Astrocyte of the cerebellum (primary cell): Measurements from ENCODE around the gene TRMT44.
"Not testable (repeated sequence)": the region's sequence is repeated elsewhere in the genome, so short reads cannot be mapped to it uniquely, and the experiment has no call there.

ENCODE experiments used
- DNase-seq: peaks from one replicate; pipeline ENCODE4 v3.0.0-alpha.2; 2011; ENCODE audit warnings: low read depth
- H3K4me3 ChIP-seq: 2 replicates; pipeline ENCODE4 v1.5.1; 2011; ENCODE audit warnings: mild to moderate bottlenecking, low read depth, low read length, moderate library complexity
- CTCF ChIP-seq: IDR thresholded peaks from 2 replicates; pipeline ENCODE4 v1.5.1; 2012; ENCODE audit warnings: low read length, low read depth, moderate library complexity, mild to moderate bottlenecking; ENCODE audit errors: missing control alignments
- in situ Hi-C: cut with HindIII; loops from 2 replicates; pipeline ENCODE4 v1.10.0; 2017; ENCODE audit warnings: low sequenced_read_pairs

TRMT44 gene

GRCh38 chr4:8508266-8508665 is 67.7 kb downstream of the TRMT44 start:
- H3K4me3 ChIP-seq: no peak overlapping the region
- no peak for TF ChIP-seq CTCF
- no peak for DNase-seq
- in situ Hi-C loops: no loop called here

GRCh38 chr4:8508740-8509139 is 68.2 kb downstream of the TRMT44 start:
- no peak for TF ChIP-seq CTCF
- DNase-seq: no peak
- no peak overlapping the region for H3K4me3 ChIP-seq
- in situ Hi-C loops: no loop called here

GRCh38 chr4:8509311-8509950 is 68.9 kb downstream of the TRMT44 start:
- DNase-seq: no peak
- in situ Hi-C loops: no loop called here
- no peak overlapping the region for H3K4me3 ChIP-seq
- no peak for TF ChIP-seq CTCF

GRCh38 chr4:8510191-8510590 is 69.6 kb downstream of the TRMT44 start:
- no peak for DNase-seq
- no peak overlapping the region for H3K4me3 ChIP-seq
- TF ChIP-seq CTCF: no peak
- in situ Hi-C loops: no loop called here

GRCh38 chr4:8510611-8511285 is 70.2 kb downstream of the TRMT44 start:
- in situ Hi-C loops: no loop called here
- DNase-seq: no peak
- no peak for TF ChIP-seq CTCF
- no peak overlapping the region for H3K4me3 ChIP-seq

- no peak for DNase-seq
- no peak overlapping the region for H3K4me3 ChIP-seq
- TF ChIP-seq CTCF: no peak
- in situ Hi-C loops: no loop called here
Observed at GRCh38 chr4:8512510-8512909, 71.9 kb downstream of the TRMT44 start.

- H3K4me3 ChIP-seq, DNase-seq, in situ Hi-C loops: not testable (repeated sequence)
Observed at GRCh38 chr4:8513080-8513479, 72.5 kb downstream of the TRMT44 start.
